HEK293T (cell line): ENCODE results near the gene AGAP2.

Source experiments
- ARNT ChIP-seq: fragments of 450-650 bp; IDR thresholded peaks from 2 replicates; pipeline ENCODE4 v1.6.1; 2017; ENCODE audit warnings: mild to moderate bottlenecking
- BHLHE40 ChIP-seq: fragments of 450-650 bp; IDR thresholded peaks from 2 replicates; pipeline ENCODE4 v1.6.1; 2016; ENCODE audit warnings: mild to moderate bottlenecking, moderate library complexity, borderline replicate concordance
- CTBP1 ChIP-seq: fragments of 450-650 bp; IDR thresholded peaks from 2 replicates; pipeline ENCODE4 v1.6.1; 2016; ENCODE audit warnings: borderline replicate concordance
- ELF4 ChIP-seq: fragments of 450-650 bp; IDR thresholded peaks from 2 replicates; pipeline ENCODE4 v1.6.1; 2017; ENCODE audit warnings: antibody characterized with exemption
- FOXA1 ChIP-seq: fragments of 450-650 bp; IDR thresholded peaks from 2 replicates; pipeline ENCODE4 v1.6.1; 2016; ENCODE audit warnings: mild to moderate bottlenecking
- FOXK2 ChIP-seq: fragments of 450-650 bp; IDR thresholded peaks from 2 replicates; pipeline ENCODE4 v1.6.1; 2016; ENCODE audit warnings: mild to moderate bottlenecking
- FOXM1 ChIP-seq: fragments of 450-650 bp; IDR thresholded peaks from 2 replicates; pipeline ENCODE4 v1.6.1; 2017; ENCODE audit warnings: mild to moderate bottlenecking, borderline replicate concordance
- HDGF ChIP-seq: fragments of 450-650 bp; IDR thresholded peaks from 2 replicates; pipeline ENCODE4 v1.6.1; 2017; ENCODE audit warnings: antibody characterized with exemption, borderline replicate concordance
- LEF1 ChIP-seq: fragments of 450-650 bp; IDR thresholded peaks from 2 replicates; pipeline ENCODE4 v1.6.1; 2017; ENCODE audit warnings: mild to moderate bottlenecking, borderline replicate concordance
- NFRKB ChIP-seq: fragments of 450-650 bp; IDR thresholded peaks from 2 replicates; pipeline ENCODE4 v1.6.1; 2016; ENCODE audit warnings: mild to moderate bottlenecking, moderate library complexity
- SP1 ChIP-seq: fragments of 450-650 bp; IDR thresholded peaks from 2 replicates; pipeline ENCODE4 v1.6.1; 2017
- SUZ12 ChIP-seq: fragments of 450-650 bp; IDR thresholded peaks from 2 replicates; pipeline ENCODE4 v1.6.1; 2016; ENCODE audit warnings: mild to moderate bottlenecking
- ZNF384 ChIP-seq: fragments of 450-650 bp; IDR thresholded peaks from 2 replicates; pipeline ENCODE4 v1.6.1; 2016
- TF ChIP-seq, protein P1 (sequence below): fragments of 450-650 bp; IDR thresholded peaks from 2 replicates; pipeline ENCODE4 v1.6.1; 2016

DNA sequence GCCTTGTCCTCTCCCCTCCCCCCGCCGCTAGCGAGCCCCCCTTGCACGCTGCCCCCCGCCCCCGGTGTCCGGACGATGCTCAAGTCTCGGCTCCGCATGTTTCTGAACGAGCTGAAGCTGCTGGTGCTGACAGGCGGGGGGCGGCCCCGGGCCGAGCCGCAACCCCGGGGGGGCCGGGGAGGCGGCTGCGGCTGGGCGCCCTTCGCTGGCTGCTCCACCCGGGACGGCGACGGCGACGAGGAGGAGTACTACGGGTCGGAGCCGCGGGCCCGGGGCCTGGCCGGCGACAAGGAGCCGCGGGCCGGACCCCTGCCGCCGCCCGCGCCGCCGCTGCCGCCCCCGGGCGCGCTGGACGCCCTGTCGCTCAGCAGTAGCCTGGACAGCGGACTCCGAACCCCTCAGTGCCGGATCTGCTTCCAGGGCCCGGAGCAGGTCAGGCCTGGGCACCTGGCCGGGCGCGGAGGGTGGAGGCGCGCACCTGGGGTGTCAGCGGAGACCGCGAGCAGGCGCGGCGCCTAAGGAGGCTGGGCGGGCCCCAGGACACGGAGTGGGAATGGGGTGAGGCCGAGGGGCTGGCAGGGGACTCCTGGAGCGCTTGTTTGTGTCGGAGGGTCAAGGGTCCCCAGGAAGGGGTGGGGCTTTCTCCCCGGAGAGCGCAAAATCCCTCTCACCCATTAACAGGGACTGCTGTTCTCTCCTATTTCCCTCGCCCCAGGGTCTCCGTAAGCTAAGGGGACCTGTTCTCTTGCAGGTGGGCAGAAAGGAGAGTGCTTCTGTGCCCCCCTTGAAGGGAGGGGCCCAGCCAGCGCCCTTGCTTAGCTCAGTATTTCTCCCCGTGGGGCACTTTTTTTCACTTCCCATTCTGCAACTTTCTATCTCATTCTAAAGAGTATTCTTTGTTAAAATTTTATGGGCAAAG is 17.2 kb upstream of the AGAP2 start:
- TF ChIP-seq ZNF384: no peak
- no peak for TF ChIP-seq NFRKB
- TF ChIP-seq ELF4: no peak
- no peak for TF ChIP-seq SP1
- no peak for TF ChIP-seq FOXM1
- TF ChIP-seq BHLHE40: no peak
- no peak for TF ChIP-seq ARNT
- no peak for TF ChIP-seq LEF1
- TF ChIP-seq SUZ12: no peak
- TF ChIP-seq, protein P1, sequence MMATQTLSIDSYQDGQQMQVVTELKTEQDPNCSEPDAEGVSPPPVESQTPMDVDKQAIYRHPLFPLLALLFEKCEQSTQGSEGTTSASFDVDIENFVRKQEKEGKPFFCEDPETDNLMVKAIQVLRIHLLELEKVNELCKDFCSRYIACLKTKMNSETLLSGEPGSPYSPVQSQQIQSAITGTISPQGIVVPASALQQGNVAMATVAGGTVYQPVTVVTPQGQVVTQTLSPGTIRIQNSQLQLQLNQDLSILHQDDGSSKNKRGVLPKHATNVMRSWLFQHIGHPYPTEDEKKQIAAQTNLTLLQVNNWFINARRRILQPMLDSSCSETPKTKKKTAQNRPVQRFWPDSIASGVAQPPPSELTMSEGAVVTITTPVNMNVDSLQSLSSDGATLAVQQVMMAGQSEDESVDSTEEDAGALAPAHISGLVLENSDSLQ: no peak
- TF ChIP-seq FOXK2: no peak
- no peak for TF ChIP-seq FOXA1
- TF ChIP-seq CTBP1: no peak
- no peak for TF ChIP-seq HDGF
